ENCODE measurements around the gene HOXA4.

The HOXA4 gene

GRCh38 chr7:27155816-27156507, 25.4 kb upstream of the HOXA4 start:
- no peak for TF ChIP-seq CTCF (IDR thresholded peaks at IDR 0.05; ENCODE audit: insufficient read depth, low read depth, low read length, missing control alignments)
- DNase-seq (ENCODE audit: low read depth): no peak
- H3K4me3 ChIP-seq (ENCODE audit: low read depth, low read length): no peak overlapping the region

GRCh38 chr7:27154901-27155815, 24.6 kb upstream of the HOXA4 start:
- TF ChIP-seq CTCF (IDR thresholded peaks at IDR 0.05; ENCODE audit: insufficient read depth, low read depth, low read length, missing control alignments): no peak
- H3K4me3 ChIP-seq (ENCODE audit: low read depth, low read length): no peak overlapping the region
- peak; percentile 21 for DNase-seq (ENCODE audit: low read depth)

DNA sequence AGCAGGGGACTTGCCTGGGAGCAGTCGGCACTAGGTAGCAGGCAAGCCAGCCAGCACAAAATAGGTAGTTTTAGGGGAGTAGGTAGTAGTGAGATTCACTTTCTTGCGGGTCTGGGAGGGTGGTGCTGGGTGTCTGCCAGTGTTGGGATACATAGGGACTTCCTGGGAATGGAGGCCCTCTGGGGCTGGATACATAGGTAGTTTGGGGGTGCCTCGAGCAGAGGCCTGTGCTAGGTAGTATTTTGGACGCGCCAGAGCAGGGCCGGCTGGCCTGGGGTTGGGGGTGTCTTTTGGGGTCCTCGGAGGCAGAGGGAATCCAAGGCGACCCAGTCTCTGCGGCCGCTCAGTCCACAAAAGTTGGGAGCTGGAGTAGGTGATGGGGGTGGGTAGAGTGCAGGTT, 23.8 kb upstream of the HOXA4 start:
- DNase-seq (ENCODE audit: low read depth): no peak
- H3K4me3 ChIP-seq (ENCODE audit: low read depth, low read length): no peak overlapping the region

GRCh38 chr7:27153526-27153925, 23.0 kb upstream of the HOXA4 start:
- TF ChIP-seq CTCF (IDR thresholded peaks at IDR 0.05; ENCODE audit: insufficient read depth, low read depth, low read length, missing control alignments): no peak
- DNase-seq (ENCODE audit: low read depth): no peak

More for the DNA sequence above, 23.8 kb upstream of the HOXA4 start:
- no peak for TF ChIP-seq CTCF (IDR thresholded peaks at IDR 0.05; ENCODE audit: insufficient read depth, low read depth, low read length, missing control alignments)

DNA sequence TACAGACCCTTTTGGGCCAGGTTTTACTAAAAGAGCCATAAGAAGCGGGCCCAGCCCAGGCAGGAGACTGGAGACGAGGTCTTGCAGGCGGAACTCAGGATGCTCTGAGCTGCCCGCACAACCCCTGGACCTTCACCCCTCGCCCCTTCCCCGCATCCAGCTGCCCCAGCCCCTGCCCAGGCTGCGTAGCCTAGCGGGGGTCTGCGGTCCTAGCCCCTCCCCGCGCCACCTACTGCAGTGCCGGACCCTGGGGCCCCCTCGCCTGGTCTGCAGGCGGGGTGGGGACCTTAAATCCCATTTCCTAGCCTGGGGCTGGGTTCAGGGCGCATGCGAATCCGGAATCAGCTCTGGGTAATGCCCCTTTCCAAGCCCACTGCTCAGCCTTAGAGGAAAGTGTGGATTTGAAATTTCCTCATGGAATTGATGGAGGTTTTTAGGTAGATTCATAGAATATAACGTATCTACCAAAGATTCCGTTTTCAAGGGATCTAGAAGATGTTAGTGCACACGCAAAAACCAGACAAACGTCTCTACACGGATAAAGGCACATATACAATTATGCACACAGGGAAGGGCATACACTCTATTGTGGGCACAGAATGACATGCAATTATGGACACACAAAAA, 22.4 kb upstream of the HOXA4 start:
- no peak for DNase-seq (ENCODE audit: low read depth)
- H3K4me3 ChIP-seq (ENCODE audit: low read depth, low read length): no peak overlapping the region
- no peak for TF ChIP-seq CTCF (IDR thresholded peaks at IDR 0.05; ENCODE audit: insufficient read depth, low read depth, low read length, missing control alignments)

More at GRCh38 chr7:27153526-27153925, 23.0 kb upstream of the HOXA4 start:
- no peak overlapping the region for H3K4me3 ChIP-seq (ENCODE audit: low read depth, low read length)

DNA sequence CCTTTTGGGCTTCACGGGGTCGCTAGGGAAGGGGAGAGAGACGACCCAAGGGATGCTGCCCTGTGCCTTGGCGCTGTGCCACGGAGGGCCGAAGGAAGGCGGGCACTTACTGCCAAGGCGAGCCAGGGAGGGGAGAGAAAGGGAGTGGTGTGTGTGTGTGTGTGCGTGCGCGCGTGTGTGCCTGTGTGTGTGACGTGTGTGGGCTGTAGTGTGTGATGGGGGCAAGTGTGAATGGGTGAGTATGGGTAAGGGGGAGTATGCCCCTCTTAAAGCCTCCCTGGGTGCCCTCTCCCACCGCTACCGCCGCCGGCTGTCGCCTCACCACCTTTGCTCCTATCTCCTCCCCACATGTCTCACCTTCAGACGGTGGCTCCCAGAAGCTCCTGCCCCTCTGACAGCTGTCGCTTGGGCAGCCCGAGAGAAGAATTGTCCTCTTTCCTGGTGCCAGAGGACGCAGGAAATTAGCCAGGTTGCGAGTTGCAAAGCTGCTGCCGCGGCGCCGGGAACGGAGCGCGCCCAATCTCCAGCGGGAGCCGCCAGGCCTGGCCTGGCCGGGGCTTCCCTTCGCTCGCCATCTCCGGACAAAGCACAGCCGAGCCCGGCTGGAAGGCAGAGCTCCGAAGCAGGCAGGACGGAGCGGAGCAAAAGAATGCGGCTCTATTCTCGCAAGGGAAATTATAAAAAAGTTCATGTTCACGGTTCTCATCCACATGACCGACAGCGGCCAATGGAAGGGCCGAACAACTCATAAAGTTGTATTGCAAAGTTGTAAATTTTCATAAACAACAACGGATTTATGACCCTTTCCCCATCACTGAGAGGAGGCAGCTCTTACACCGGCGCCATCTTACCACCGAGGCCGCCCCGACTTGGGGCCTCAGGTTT, 21.6 kb upstream of the HOXA4 start, which contains the start of gene HOXA3:
TSS of gene HOXA3 (minus strand) at position 653 of the 885 bp plus-strand sequence. CDS start 41,943 bp downstream, outside the sequence.
- no peak for DNase-seq (ENCODE audit: low read depth)
- H3K4me3 ChIP-seq (ENCODE audit: low read depth, low read length): no peak within 1 kb of the TSS
- no peak for TF ChIP-seq CTCF (IDR thresholded peaks at IDR 0.05; ENCODE audit: insufficient read depth, low read depth, low read length, missing control alignments)

Data from GM12865 (cell line).